OCI-LY1 (cell line): Measurements from ENCODE around the gene WDR26.
"Not testable (repeated sequence)": the region's sequence is repeated elsewhere in the genome, so short reads cannot be mapped to it uniquely, and the experiment has no call there.

Source experiments
- H2AFZ ChIP-seq: fragments of 200-600 bp; sonication (generic), shearing (Covaris generic); 2 replicates; pipeline ENCODE4 v1.6.0; 2014; ENCODE audit warnings: antibody characterized with exemption, mild to moderate bottlenecking, low read length
- H3F3A ChIP-seq: fragments of 200-600 bp; sonication (generic), shearing (Covaris generic); 2 replicates; pipeline ENCODE4 v1.6.0; 2014; ENCODE audit warnings: mild to moderate bottlenecking, antibody characterized with exemption, low read length, moderate library complexity; ENCODE audit not compliant: insufficient read depth
- H3K27ac ChIP-seq: fragments of 200-600 bp; sonication (generic); 2 replicates; pipeline ENCODE4 v1.5.1; 2014; ENCODE audit warnings: low read length, mixed run types, mild to moderate bottlenecking, low read depth; ENCODE audit not compliant: poor library complexity, severe bottlenecking
- H3K27me3 ChIP-seq: fragments of 200-600 bp; sonication (generic); 2 replicates; pipeline ENCODE4 v1.6.0; 2014; ENCODE audit warnings: antibody characterized with exemption, mild to moderate bottlenecking, low read length, moderate library complexity; ENCODE audit not compliant: insufficient read depth
- H3K36me3 ChIP-seq: fragments of 200-600 bp; sonication (generic); 2 replicates; pipeline ENCODE4 v1.6.1; 2014; ENCODE audit warnings: mild to moderate bottlenecking, antibody characterized with exemption, low read length, moderate library complexity, mixed read lengths; ENCODE audit not compliant: insufficient read depth
- H3K4me1 ChIP-seq: fragments of 200-600 bp; sonication (generic); 2 replicates; pipeline ENCODE4 v1.5.1; 2014; ENCODE audit warnings: mild to moderate bottlenecking, low read length, moderate library complexity; ENCODE audit not compliant: insufficient read depth, severe bottlenecking
- H3K4me2 ChIP-seq: fragments of 200-600 bp; sonication (generic), shearing (Covaris generic); 2 replicates; pipeline ENCODE4 v1.6.1; 2014; ENCODE audit warnings: low read length
- H3K4me3 ChIP-seq: fragments of 200-600 bp; sonication (generic); 2 replicates; pipeline ENCODE4 v1.5.1; 2014; ENCODE audit warnings: low read length, low read depth, mild to moderate bottlenecking, mixed read lengths; ENCODE audit not compliant: poor library complexity, severe bottlenecking
- H3K79me2 ChIP-seq: fragments of 200-600 bp; shearing (Covaris generic); 2 replicates; pipeline ENCODE4 v1.6.1; 2016; ENCODE audit warnings: mixed run types, low read length, mixed read lengths; ENCODE audit not compliant: insufficient read depth
- H3K9ac ChIP-seq: fragments of 200-600 bp; sonication (generic), shearing (Covaris generic); 2 replicates; pipeline ENCODE4 v1.6.1; 2014; ENCODE audit warnings: mild to moderate bottlenecking, low read length, mixed read lengths
- H3K9me2 ChIP-seq: fragments of 200-600 bp; sonication (generic), shearing (Covaris generic); 2 replicates; pipeline ENCODE4 v1.6.1; 2014; ENCODE audit warnings: low read depth, mild to moderate bottlenecking, low read length, mixed read lengths
- H3K9me3 ChIP-seq: fragments of 200-600 bp; shearing (Covaris generic); 2 replicates; pipeline ENCODE4 v1.6.1; 2014; ENCODE audit warnings: low read length, mixed read lengths
- H4K20me1 ChIP-seq: fragments of 200-600 bp; sonication (generic), shearing (Covaris generic); 2 replicates; pipeline ENCODE4 v1.6.0; 2016; ENCODE audit warnings: mild to moderate bottlenecking, low read length; ENCODE audit not compliant: insufficient read depth
- CTCF ChIP-seq: fragments of 200-600 bp; sonication (generic), shearing (Covaris generic); IDR thresholded peaks from 2 replicates; pipeline ENCODE4 v1.5.1; 2017; ENCODE audit warnings: mild to moderate bottlenecking, antibody characterized with exemption, low read length, moderate library complexity, mixed read lengths
- EZH2 ChIP-seq: fragments of 200-600 bp; sonication (generic), shearing (Covaris generic); IDR thresholded peaks from 2 replicates; pipeline ENCODE4 v1.8.0; 2017; ENCODE audit warnings: borderline replicate concordance, mixed run types, mild to moderate bottlenecking, antibody characterized with exemption, low read length, moderate library complexity, mixed read lengths

WDR26 gene

GRCh38 chr1:224353975-224354925 is 80.3 kb downstream of the WDR26 start:
- H3K79me2 ChIP-seq = 0 out of 2 replicates have a peak, but pooled peaks cover 7% of the 10 kb centered on the region
- no peak overlapping the region for H3K4me2 ChIP-seq
- no peaks in the 10 kb centered on the region for H3F3A ChIP-seq
- no peaks in the 10 kb centered on the region for H4K20me1 ChIP-seq
- H3K36me3 ChIP-seq = no peaks in the 10 kb centered on the region
- TF ChIP-seq CTCF (no peak), EZH2 (no peak)
- no peak overlapping the region for H3K4me3 ChIP-seq
- peaks cover 11% of the 10 kb centered on the region for H3K4me1 ChIP-seq
- H3K9ac ChIP-seq = no peak overlapping the region
- no peaks in the 10 kb centered on the region for H3K9me3 ChIP-seq
- no peaks in the 10 kb centered on the region for H3K9me2 ChIP-seq
- no peak overlapping the region for H3K27ac ChIP-seq
- H2AFZ ChIP-seq = no peak overlapping the region
- no peaks in the 10 kb centered on the region for H3K27me3 ChIP-seq

GRCh38 chr1:224352436-224353085 is 82.0 kb downstream of the WDR26 start:
- H3K9me3 ChIP-seq, H3K36me3 ChIP-seq, H3K9me2 ChIP-seq, H3K27ac ChIP-seq, H3K4me3 ChIP-seq, H3K79me2 ChIP-seq, H3K4me1 ChIP-seq, H3K27me3 ChIP-seq, H4K20me1 ChIP-seq, H3F3A ChIP-seq, H2AFZ ChIP-seq, H3K9ac ChIP-seq, H3K4me2 ChIP-seq: not testable (repeated sequence)

- not testable (repeated sequence) for H3K9ac ChIP-seq, H3K27me3 ChIP-seq, H3K27ac ChIP-seq, H3K4me3 ChIP-seq, H3K36me3 ChIP-seq, H3K4me2 ChIP-seq, H4K20me1 ChIP-seq, H3K79me2 ChIP-seq, H3K9me2 ChIP-seq, H2AFZ ChIP-seq, H3K4me1 ChIP-seq, H3F3A ChIP-seq, H3K9me3 ChIP-seq
Measured at GRCh38 chr1:224349716-224350115, 84.9 kb downstream of the WDR26 start.

GRCh38 chr1:224348137-224348536 is 86.5 kb downstream of the WDR26 start:
- Histone ChIP-seq H4K20me1 (no peaks in the 10 kb centered on the region), H3K27me3 (no peaks in the 10 kb centered on the region), H3K9me2 (no peaks in the 10 kb centered on the region), H3K36me3 (no peaks in the 10 kb centered on the region; the same call in 1 of the 2 replicates), H3K9me3 (0 out of 2 replicates have a peak, but pooled peaks cover 9% of the 10 kb centered on the region), H3K4me3 (no peak overlapping the region), H3K79me2 (no peaks in the 10 kb centered on the region), H2AFZ (no peak overlapping the region), H3F3A (no peaks in the 10 kb centered on the region), H3K9ac (no peak overlapping the region), H3K4me1 (no peaks in the 10 kb centered on the region), H3K27ac (no peak overlapping the region), H3K4me2 (no peak overlapping the region)
- no peak for TF ChIP-seq CTCF
